Naive thymus-derived CD4-positive, alpha-beta T cell (primary cell): Measurements from ENCODE around the gene GLS. TPM values are rescaled to one million over a fixed set of nuclear protein-coding genes. Genes with fewer than 3 reads are reported as not detected.
A peak's percentile ranks its signal among the peaks of the same experiment; 100 is the strongest.
"Not testable (repeated sequence)": the region's sequence is repeated elsewhere in the genome, so short reads cannot be mapped to it uniquely, and the experiment has no call there.

Experiments used
- ATAC-seq: fragments of 150-1000 bp; cut with Tn5 transposase; 2 replicates; pipeline ENCODE4 v1.10.0; 2021; ENCODE audit warnings: mild to moderate bottlenecking, moderate library complexity
- CTCF ChIA-PET: fragments of 350-600 bp; sonication (Branson Sonifier 250); formaldehyde crosslinking; loops from one replicate; lab custom pipeline; 2021; ENCODE audit warnings: antibody characterized with exemption; lab: Charles Lee
- POLR2A ChIA-PET: fragments of 350-600 bp; sonication (Branson Sonifier 250); formaldehyde crosslinking; loops from one replicate; lab custom pipeline; 2021; ENCODE audit warnings: antibody characterized with exemption, inconsistent platforms; lab: Charles Lee
- DNase-seq, 9 donors: peaks; one replicate each; pipeline versions ENCODE4 v3.0.0 to v3.0.0-alpha.2; 2020 to 2022; ENCODE audit warnings: mixed read lengths in 1 of 9
- H3K27ac ChIP-seq: one replicate; pipeline ENCODE4 v1.7.0; 2013; ENCODE audit warnings: mild to moderate bottlenecking, low read depth, low read length, moderate library complexity
- H3K27me3 ChIP-seq, 2 donors: one replicate each; pipeline ENCODE4 v1.7.0; 2013; ENCODE audit warnings: low read length in 2 of 2, mild to moderate bottlenecking in 2 of 2, moderate library complexity in 2 of 2; ENCODE audit not compliant: control insufficient read depth in 2 of 2, insufficient read depth in 2 of 2
- H3K36me3 ChIP-seq, 3 experiments: 1 replicate in 2 of 3; 2 replicates in 1 of 3; pipeline ENCODE4 v1.7.0; 2013; ENCODE audit warnings: low read length in 3 of 3, mild to moderate bottlenecking in 3 of 3, moderate library complexity in 1 of 3; ENCODE audit not compliant: insufficient read depth in 3 of 3, control insufficient read depth in 2 of 3
- H3K4me1 ChIP-seq, 2 donors: one replicate each; pipeline ENCODE4 v1.7.0; 2013; ENCODE audit warnings: low read length in 2 of 2, mild to moderate bottlenecking in 2 of 2, moderate library complexity in 1 of 2; ENCODE audit not compliant: control insufficient read depth in 2 of 2, insufficient read depth in 2 of 2
- H3K4me3 ChIP-seq: 2 replicates; pipeline ENCODE4 v1.7.0; 2013; ENCODE audit warnings: mild to moderate bottlenecking, low read length
- H3K9me3 ChIP-seq, 3 experiments: 1 replicate in 2 of 3; 2 replicates in 1 of 3; pipeline ENCODE4 v1.7.0; 2013; ENCODE audit warnings: low read length in 3 of 3; ENCODE audit not compliant: control insufficient read depth in 2 of 3
- H3K27ac Mint-ChIP-seq, 9 donors: one replicate each; pipeline ENCODE4 v1.8.0; 2020 to 2022; ENCODE audit warnings: mixed read lengths in 9 of 9, mild to moderate bottlenecking in 8 of 9, moderate library complexity in 5 of 9, inconsistent platforms in 2 of 9
- H3K27me3 Mint-ChIP-seq, 5 donors: one replicate each; pipeline ENCODE4 v1.8.0; 2021 to 2022; ENCODE audit warnings: mixed read lengths in 5 of 5, mild to moderate bottlenecking in 1 of 5
- H3K36me3 Mint-ChIP-seq, 5 donors: one replicate each; pipeline ENCODE4 v1.8.0; 2020 to 2022; ENCODE audit warnings: mixed read lengths in 5 of 5, mild to moderate bottlenecking in 3 of 5, inconsistent platforms in 1 of 5
- H3K4me1 Mint-ChIP-seq, 7 donors: one replicate each; pipeline ENCODE4 v1.8.0; 2020 to 2022; ENCODE audit warnings: mixed read lengths in 7 of 7, mild to moderate bottlenecking in 3 of 7, inconsistent platforms in 1 of 7
- H3K4me3 Mint-ChIP-seq, 10 donors: one replicate each; pipeline ENCODE4 v1.8.0; 2020 to 2022; ENCODE audit warnings: mild to moderate bottlenecking in 10 of 10, mixed read lengths in 10 of 10, moderate library complexity in 6 of 10, inconsistent platforms in 2 of 10
- H3K9me3 Mint-ChIP-seq, 11 donors: one replicate each; pipeline ENCODE4 v1.8.0; 2020 to 2022; ENCODE audit warnings: mixed read lengths in 11 of 11, mild to moderate bottlenecking in 4 of 11, inconsistent platforms in 1 of 11, moderate library complexity in 1 of 11
- intact Hi-C, 2 donors: fragments of 100-400 bp; cut with micrococcal nuclease; formaldehyde crosslinking; loops; one replicate each; pipeline ENCODE4 v1.15.1; 2023
- polyA plus RNA-seq, 2 donors: library from polyadenylated mRNA; unstranded; fragments of 300-500 nt; fragmentation: Illumina TruSeq; gene quantifications; one replicate each; pipeline ENCODE4 v1.2.3, GENCODE V29; 2021
- total RNA-seq, 6 experiments: library from RNA in 5 of 6; stranded (reverse) in 5 of 6; gene quantifications; 1 replicate in 5 of 6; 2 replicates in 1 of 6; pipeline ENCODE4 v1.2.3 and lab custom pipeline; 2021 to 2026

GLS gene
- total and polyA plus RNA-seq, 7 experiments from 2014 or later, result 34.6 to 234 (median 189) TPM

DNA sequence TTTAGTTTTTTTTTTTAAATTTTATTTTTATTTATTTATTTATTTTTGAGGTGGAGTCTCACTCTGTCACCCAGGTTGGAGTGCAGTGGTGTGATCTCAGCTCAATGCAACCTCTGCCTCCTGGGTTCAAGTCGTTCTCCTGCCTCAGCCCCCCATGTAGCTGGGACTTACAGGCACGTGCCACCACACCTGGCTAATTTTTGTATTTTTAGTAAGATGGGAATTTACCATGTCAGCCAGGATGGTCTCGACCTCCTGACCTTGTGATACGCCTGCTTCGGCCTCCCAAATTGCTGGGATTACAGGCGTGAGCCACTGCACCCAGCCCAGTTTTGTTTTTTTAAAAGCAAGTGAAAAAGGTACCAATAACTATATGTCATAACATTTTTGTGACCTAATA is 5.2 kb downstream of the GLS start:
- POLR2A ChIA-PET, result interaction anchor here (0.6 to 2.1 kb wide), 5 partner anchors 11 to 737 kb away, joined by 3 to 6 read pairs (median 4); no protein-coding TSS in a partner anchor
- peak overlapping the region in 8 of 10 donors; percentile 19 to 90 (median 48) for H3K4me3 Mint-ChIP-seq
- not testable (repeated sequence) for H3K4me3 ChIP-seq, DNase-seq, ATAC-seq, H3K27me3 ChIP-seq, H3K27ac ChIP-seq, H3K9me3 ChIP-seq, H3K36me3 ChIP-seq, H3K9me3 Mint-ChIP-seq, H3K27me3 Mint-ChIP-seq
- peaks cover 23 to 50% of the 10 kb centered on the region in 2 donors for H3K4me1 ChIP-seq
- CTCF ChIA-PET, result interaction anchor here (3.1 kb wide), 1 partner anchor 35 kb away, joined by 9 read pairs; no protein-coding TSS in a partner anchor
- peaks cover 42 to 80% (median 60%) of the 10 kb centered on the region in 7 donors for H3K4me1 Mint-ChIP-seq
- intact Hi-C loops, result loop anchor here (10.0 kb wide), 2 partner anchors 1211 to 1301 kb away; partner anchors contain the start of genes ANKAR (in 1 of the 2) and SLC40A1 (in 1 of the 2)
- peaks cover 0 to 22% (median 4%) of the 10 kb centered on the region in 5 donors for H3K36me3 Mint-ChIP-seq
- H3K27ac Mint-ChIP-seq, result peak overlapping the region in 3 of 9 donors; percentile 32 to 58 (median 39)

DNA sequence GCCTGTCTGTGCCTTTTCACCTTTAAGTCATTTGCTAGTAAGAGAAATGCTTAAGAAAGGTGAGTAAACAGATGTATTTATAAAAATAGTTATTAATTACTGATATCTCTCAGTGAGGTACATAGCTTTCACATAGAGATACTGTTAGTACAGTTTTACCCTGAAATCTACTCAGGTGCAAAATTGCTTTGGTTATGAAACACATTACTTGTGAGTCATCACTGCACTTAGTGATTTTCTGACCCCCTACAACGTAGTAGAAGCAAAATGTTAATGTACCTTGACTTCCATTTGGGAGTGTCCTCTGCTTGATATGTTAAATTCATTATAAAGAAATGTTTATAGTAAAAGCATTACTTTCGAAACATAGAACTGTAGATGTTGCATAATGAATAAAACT is 6.5 kb downstream of the GLS start:
- ATAC-seq, result no peak
- H3K36me3 Mint-ChIP-seq, result peaks cover 0 to 26% (median 4%) of the 10 kb centered on the region in 5 donors
- H3K27ac ChIP-seq, result peak overlapping the region; percentile 16

DNA sequence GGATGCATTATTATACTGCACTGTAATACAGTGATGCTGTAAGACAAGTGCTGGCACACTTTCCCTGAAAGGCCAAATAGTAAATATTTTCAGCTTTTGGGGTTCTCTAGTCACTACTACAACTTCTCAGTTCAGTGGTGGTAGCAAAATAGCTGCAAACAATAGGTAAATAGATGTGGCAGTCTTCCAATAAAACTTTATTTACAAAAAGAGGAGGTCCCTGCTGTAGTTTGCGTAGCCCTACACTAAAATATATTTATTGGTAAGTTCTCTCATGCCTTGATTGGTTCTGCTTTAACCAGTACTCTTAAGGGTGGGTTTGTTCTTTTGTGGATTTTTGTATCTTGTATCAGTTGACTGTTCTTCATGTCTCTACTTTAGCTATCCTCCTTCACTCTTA is 7.8 kb downstream of the GLS start:
- Histone ChIP-seq H3K4me1 (peaks cover 23 to 62% of the 10 kb centered on the region in 2 donors), H3K27ac (no peak overlapping the region), H3K36me3 (peaks cover 0 to 6% (median 3%) of the 10 kb centered on the region in 3 experiments), H3K27me3 (no peaks in the 10 kb centered on the region), H3K4me3 (no peak overlapping the region), H3K9me3 (no peaks in the 10 kb centered on the region)
- intact Hi-C loops, result loop anchor here (1.0 to 10.0 kb wide), 3 partner anchors 8 to 1304 kb away; partner anchors contain the start of genes ANKAR (in 1 of the 2) and SLC40A1 (in 1 of the 2)
- peaks cover 0 to 20% (median 4%) of the 10 kb centered on the region in 5 donors for H3K36me3 Mint-ChIP-seq
- no peak for DNase-seq
- H3K27ac Mint-ChIP-seq, result peak overlapping the region in 7 of 9 donors; percentile 5 to 84 (median 58)
- no peaks in the 10 kb centered on the region for H3K27me3 Mint-ChIP-seq
- H3K4me1 Mint-ChIP-seq, result peaks cover 51 to 93% (median 75%) of the 10 kb centered on the region in 7 donors
- no peak for ATAC-seq
- no peaks in the 10 kb centered on the region for H3K9me3 Mint-ChIP-seq
- CTCF ChIA-PET, result interaction anchor here (1.2 to 1.9 kb wide), 2 partner anchors 38 to 59 kb away, joined by 4 to 6 read pairs; no protein-coding TSS in a partner anchor
- POLR2A ChIA-PET, result interaction anchor here (0.8 to 5.9 kb wide), 3 partner anchors 7 to 83 kb away, joined by 3 to 63 read pairs (median 3); partner anchors contain the start of gene GLS
- peak overlapping the region in 9 of 10 donors; percentile 21 to 90 (median 55) for H3K4me3 Mint-ChIP-seq

More for the DNA sequence above, 6.5 kb downstream of the GLS start:
- peak overlapping the region in 2 of 9 donors; percentile 58 to 72 for H3K27ac Mint-ChIP-seq
- POLR2A ChIA-PET, result interaction anchor here (0.5 to 2.1 kb wide), 4 partner anchors 9 to 165 kb away, joined by 3 to 6 read pairs (median 4); no protein-coding TSS in a partner anchor
- peak overlapping the region in 5 of 10 donors; percentile 57 to 90 (median 68) for H3K4me3 Mint-ChIP-seq
- no peaks in the 10 kb centered on the region for H3K9me3 ChIP-seq
- H3K4me1 Mint-ChIP-seq, result peaks cover 48 to 91% (median 71%) of the 10 kb centered on the region in 7 donors
- peaks cover 23 to 53% of the 10 kb centered on the region in 2 donors for H3K4me1 ChIP-seq
- no peak for DNase-seq
- H3K9me3 Mint-ChIP-seq, result no peaks in the 10 kb centered on the region
- H3K4me3 ChIP-seq, result no peak overlapping the region
- intact Hi-C loops, result loop anchor here (10.0 kb wide), 2 partner anchors 1212 to 1302 kb away; partner anchors contain the start of genes ANKAR (in 1 of the 2) and SLC40A1 (in 1 of the 2)
- no peaks in the 10 kb centered on the region for H3K27me3 ChIP-seq
- peaks cover 0 to 6% (median 3%) of the 10 kb centered on the region in 3 experiments for H3K36me3 ChIP-seq
- CTCF ChIA-PET, result interaction anchor here (0.7 to 3.1 kb wide), 2 partner anchors 36 to 393 kb away, joined by 3 to 9 read pairs; no protein-coding TSS in a partner anchor
- no peaks in the 10 kb centered on the region for H3K27me3 Mint-ChIP-seq

DNA sequence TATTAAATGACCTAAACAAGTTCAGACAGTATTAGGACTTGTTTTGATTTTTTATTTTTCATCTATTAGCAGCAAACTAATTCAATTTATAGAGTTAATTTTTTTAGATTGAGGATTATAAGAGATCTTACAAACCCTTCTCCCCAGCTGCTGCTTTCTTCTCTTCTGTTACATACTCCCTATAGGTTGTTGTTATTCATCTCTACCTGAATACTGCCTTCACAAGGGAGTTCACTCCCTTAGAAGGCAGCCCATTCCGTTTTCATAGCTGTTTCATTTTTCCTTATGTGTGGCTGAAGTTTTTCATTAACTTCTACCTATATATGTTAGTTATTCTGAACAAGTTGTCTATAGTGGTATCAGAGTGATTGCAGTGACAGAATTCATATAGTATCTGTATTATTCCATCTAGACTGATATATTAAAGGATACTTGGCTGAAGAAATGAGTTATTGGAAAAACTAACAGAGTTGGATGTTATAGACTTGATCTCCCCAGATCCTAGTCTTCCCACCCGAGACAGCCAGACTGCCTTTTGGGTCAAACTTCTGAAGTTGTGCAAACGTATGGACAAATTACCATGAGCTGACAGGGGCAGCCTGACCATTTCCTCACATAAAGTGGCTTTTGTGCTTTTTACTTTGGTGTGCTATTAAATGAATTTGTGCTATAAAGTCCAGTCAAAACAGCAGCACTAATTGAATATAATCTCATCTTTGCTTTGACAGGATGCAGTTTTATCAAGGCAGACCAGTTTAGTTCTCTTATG is 8.7 kb downstream of the GLS start:
- Histone ChIP-seq H3K27ac (no peak overlapping the region), H3K9me3 (no peaks in the 10 kb centered on the region), H3K4me1 (peaks cover 19 to 56% of the 10 kb centered on the region in 2 donors), H3K36me3 (peaks cover 0 to 6% (median 3%) of the 10 kb centered on the region in 3 experiments), H3K4me3 (no peak overlapping the region), H3K27me3 (no peaks in the 10 kb centered on the region)
- no peaks in the 10 kb centered on the region for H3K9me3 Mint-ChIP-seq
- no peak for ATAC-seq
- H3K36me3 Mint-ChIP-seq, result peaks cover 0 to 15% (median 4%) of the 10 kb centered on the region in 5 donors
- H3K4me1 Mint-ChIP-seq, result peaks cover 48 to 90% (median 76%) of the 10 kb centered on the region in 7 donors
- ChIA-PET CTCF (interaction anchor here (0.7 to 1.9 kb wide), 3 partner anchors 39 to 130 kb away, joined by 4 to 6 read pairs (median 5); no protein-coding TSS in a partner anchor), POLR2A (interaction anchor here (0.6 to 5.9 kb wide), 4 partner anchors 8 to 126 kb away, joined by 3 to 63 read pairs (median 4); partner anchors contain the start of gene GLS)
- intact Hi-C loops, result loop anchor here (10.0 kb wide), 2 partner anchors 1215 to 1305 kb away; partner anchors contain the start of genes ANKAR (in 1 of the 2) and SLC40A1 (in 1 of the 2)
- H3K27ac Mint-ChIP-seq, result peak overlapping the region in 8 of 9 donors; percentile 5 to 75 (median 56)
- DNase-seq, result no peak
- H3K27me3 Mint-ChIP-seq, result no peaks in the 10 kb centered on the region
- peak overlapping the region in 8 of 10 donors; percentile 2 to 90 (median 45) for H3K4me3 Mint-ChIP-seq

DNA sequence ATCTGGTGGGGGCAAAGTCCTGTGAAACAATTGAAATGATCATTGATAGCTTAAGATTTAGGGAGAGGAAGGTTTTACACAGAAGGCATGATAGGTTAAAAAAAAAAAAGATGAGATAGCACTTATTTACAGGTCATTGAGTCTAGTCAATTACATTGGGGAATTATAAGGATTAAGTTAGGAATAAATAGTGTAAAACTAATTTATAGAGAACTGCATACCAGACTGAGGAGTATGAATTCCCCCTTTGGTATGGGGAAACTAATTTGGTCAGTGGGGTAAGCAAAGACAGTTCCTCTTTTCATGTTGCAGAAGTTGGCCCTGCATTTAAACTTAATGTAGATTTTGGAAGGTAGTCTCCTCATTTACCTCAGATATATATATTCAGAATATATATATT is 10.8 kb downstream of the GLS start:
- Histone ChIP-seq H3K36me3 (peaks cover 1 to 12% (median 10%) of the 10 kb centered on the region in 3 experiments), H3K4me3 (no peak overlapping the region), H3K27me3 (no peaks in the 10 kb centered on the region), H3K4me1 (peaks cover 19 to 49% of the 10 kb centered on the region in 2 donors), H3K27ac (no peak overlapping the region), H3K9me3 (no peaks in the 10 kb centered on the region)
- H3K27me3 Mint-ChIP-seq, result no peaks in the 10 kb centered on the region
- no peaks in the 10 kb centered on the region for H3K9me3 Mint-ChIP-seq
- H3K4me3 Mint-ChIP-seq, result peak overlapping the region in 4 of 10 donors; percentile 2 to 41 (median 16)
- ATAC-seq (peak; percentile 68), DNase-seq (no peak)
- ChIA-PET POLR2A (interaction anchor here (1.0 to 5.9 kb wide), 2 partner anchors 10 to 14 kb away, joined by 3 to 63 read pairs; partner anchors contain the start of gene GLS), CTCF (interaction anchor here (2.0 kb wide), 1 partner anchor 40 kb away, joined by 9 read pairs; no protein-coding TSS in a partner anchor)
- intact Hi-C loops, result no loop called here
- H3K36me3 Mint-ChIP-seq, result peaks cover under 1 to 18% (median 4%) of the 10 kb centered on the region in 5 donors
- peak overlapping the region in 7 of 9 donors; percentile 17 to 81 (median 55) for H3K27ac Mint-ChIP-seq
- peaks cover 40 to 80% (median 67%) of the 10 kb centered on the region in 7 donors for H3K4me1 Mint-ChIP-seq
